ENCODE data around the gene CSDE1.
A peak's percentile ranks its signal among the peaks of the same experiment; 100 is the strongest.

The CSDE1 gene

GRCh38 chr1:114677691-114678090 lies 80.1 kb downstream of the CSDE1 start:
- Histone ChIP-seq H3K4me1 (no peaks in the 10 kb centered on the region), H3K9me3 (no peaks in the 10 kb centered on the region), H3K27me3 (peaks cover 62% of the 10 kb centered on the region), H3K36me3 (no peaks in the 10 kb centered on the region), H3K4me3 (ENCODE audit: low read depth, low read length) (no peak overlapping the region)
- no peak for TF ChIP-seq CTCF (IDR thresholded peaks at IDR 0.05; ENCODE audit: low read depth, low read length)
- no peak for DNase-seq

GRCh38 chr1:114676115-114676514 lies 81.7 kb downstream of the CSDE1 start:
- Histone ChIP-seq H3K9me3 (no peaks in the 10 kb centered on the region), H3K27me3 (peaks cover 58% of the 10 kb centered on the region), H3K4me3 (ENCODE audit: low read depth, low read length) (no peak overlapping the region), H3K4me1 (no peaks in the 10 kb centered on the region), H3K36me3 (no peaks in the 10 kb centered on the region)
- no peak for TF ChIP-seq CTCF (IDR thresholded peaks at IDR 0.05; ENCODE audit: low read depth, low read length)
- DNase-seq = no peak

- no peaks in the 10 kb centered on the region for H3K9me3 ChIP-seq
- DNase-seq = no peak
- H3K27me3 ChIP-seq = peaks cover 31% of the 10 kb centered on the region
- no peak overlapping the region for H3K4me3 ChIP-seq (ENCODE audit: low read depth, low read length)
- TF ChIP-seq CTCF (IDR thresholded peaks at IDR 0.05; ENCODE audit: low read depth, low read length) = no peak
- no peaks in the 10 kb centered on the region for H3K36me3 ChIP-seq
- no peaks in the 10 kb centered on the region for H3K4me1 ChIP-seq
Measured at GRCh38 chr1:114671939-114672275, 85.9 kb downstream of the CSDE1 start.

GRCh38 chr1:114671011-114671938 lies 86.5 kb downstream of the CSDE1 start:
- H3K27me3 ChIP-seq = peaks cover 30% of the 10 kb centered on the region
- TF ChIP-seq CTCF (IDR thresholded peaks at IDR 0.05; ENCODE audit: low read depth, low read length) = no peak
- H3K4me1 ChIP-seq = no peaks in the 10 kb centered on the region
- H3K36me3 ChIP-seq = no peaks in the 10 kb centered on the region
- DNase-seq = no peak
- H3K4me3 ChIP-seq (ENCODE audit: low read depth, low read length) = no peak overlapping the region
- no peaks in the 10 kb centered on the region for H3K9me3 ChIP-seq

GRCh38 chr1:114670083-114671010 lies 87.4 kb downstream of the CSDE1 start:
- DNase-seq = peak; percentile 90
- Histone ChIP-seq H3K27me3 (peaks cover 24% of the 10 kb centered on the region), H3K36me3 (no peaks in the 10 kb centered on the region), H3K4me1 (no peaks in the 10 kb centered on the region), H3K4me3 (ENCODE audit: low read depth, low read length) (peak overlapping the region; percentile 53), H3K9me3 (no peaks in the 10 kb centered on the region)
- no peak for TF ChIP-seq CTCF (IDR thresholded peaks at IDR 0.05; ENCODE audit: low read depth, low read length)

Data from BE2C (cell line).